GM12878 (cell line): Measurements from ENCODE around the gene VEGFA.

Experiments used
- NFYA ChIP-seq: IDR thresholded peaks from 2 replicates; pipeline ENCODE4 v1.6.1; 2011; ENCODE audit warnings: low read depth, mild to moderate bottlenecking, low read length, improper control_type of control experiment, borderline replicate concordance
- USF2 ChIP-seq: IDR thresholded peaks from 2 replicates; pipeline ENCODE4 v1.6.1; 2011; ENCODE audit warnings: low read depth, low read length, improper control_type of control experiment, borderline replicate concordance
- ZNF274 ChIP-seq: IDR thresholded peaks from one replicate; pipeline ENCODE4 v1.8.0; 2011; ENCODE audit not compliant: insufficient read length, insufficient read depth
- ZNF622 ChIP-seq: fragments of 450-650 bp; IDR thresholded peaks from 2 replicates; pipeline ENCODE4 v1.6.1; 2017; ENCODE audit warnings: mild to moderate bottlenecking, inconsistent platforms
- TF ChIP-seq, protein P1 (sequence below), 3 experiments: IDR thresholded peaks in 2 of 3; conservative IDR thresholded peaks in 1 of 3; 2 replicates each; pipeline ENCODE4 v1.5.1; 2011; ENCODE audit warnings: low read depth in 3 of 3, low read length in 3 of 3, mild to moderate bottlenecking in 3 of 3, control low read depth in 2 of 3, moderate library complexity in 2 of 3, inconsistent platforms in 1 of 3, mixed read lengths in 1 of 3; ENCODE audit not compliant: control insufficient read depth in 2 of 3, insufficient read depth in 1 of 3; ENCODE audit errors: extremely low read depth in 1 of 3

- TF ChIP-seq USF2 (no peak), ZNF622 (no peak), ZNF274 (no peak), NFYA (no peak)
- TF ChIP-seq, protein P1, sequence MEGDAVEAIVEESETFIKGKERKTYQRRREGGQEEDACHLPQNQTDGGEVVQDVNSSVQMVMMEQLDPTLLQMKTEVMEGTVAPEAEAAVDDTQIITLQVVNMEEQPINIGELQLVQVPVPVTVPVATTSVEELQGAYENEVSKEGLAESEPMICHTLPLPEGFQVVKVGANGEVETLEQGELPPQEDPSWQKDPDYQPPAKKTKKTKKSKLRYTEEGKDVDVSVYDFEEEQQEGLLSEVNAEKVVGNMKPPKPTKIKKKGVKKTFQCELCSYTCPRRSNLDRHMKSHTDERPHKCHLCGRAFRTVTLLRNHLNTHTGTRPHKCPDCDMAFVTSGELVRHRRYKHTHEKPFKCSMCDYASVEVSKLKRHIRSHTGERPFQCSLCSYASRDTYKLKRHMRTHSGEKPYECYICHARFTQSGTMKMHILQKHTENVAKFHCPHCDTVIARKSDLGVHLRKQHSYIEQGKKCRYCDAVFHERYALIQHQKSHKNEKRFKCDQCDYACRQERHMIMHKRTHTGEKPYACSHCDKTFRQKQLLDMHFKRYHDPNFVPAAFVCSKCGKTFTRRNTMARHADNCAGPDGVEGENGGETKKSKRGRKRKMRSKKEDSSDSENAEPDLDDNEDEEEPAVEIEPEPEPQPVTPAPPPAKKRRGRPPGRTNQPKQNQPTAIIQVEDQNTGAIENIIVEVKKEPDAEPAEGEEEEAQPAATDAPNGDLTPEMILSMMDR (IDR thresholded peaks at IDR 0.05 in 2 of 3, conservative IDR thresholded peaks at IDR 0.05 in 1 of 3; ENCODE audit: control insufficient read depth in 2 of 3, extremely low read depth in 1 of 3, insufficient read depth in 1 of 3, low read depth in 3 of 3, low read length in 3 of 3), result no peak
Observed at GRCh38 chr6:43830775-43831174, 60.8 kb downstream of the VEGFA start.
